GM12878 (cell line): ENCODE data around the gene TRIM67. TPM values are rescaled to one million over a fixed set of nuclear protein-coding genes. Genes with fewer than 3 reads are reported as not detected.

Experiments used
- ATAC-seq: fragments of 200-7000 bp; cut with Tn5 transposase; 3 replicates; pipeline ENCODE4 v1.9.1; 2020; ENCODE audit warnings: mild to moderate bottlenecking, moderate library complexity
- BruUV-seq: library from RNA; stranded (reverse); fragments of 400-500 nt; replicated peaks from 2 replicates; lab custom pipeline; 2021; lab: Mats Ljungman, UMichigan
- CTCF ChIA-PET: fragments of 300-600 bp; sonication (Branson Sonifier 250); formaldehyde crosslinking; extraction: SDS; loops from one replicate; lab custom pipeline; 2021; ENCODE audit warnings: inconsistent platforms; lab: Yijun Ruan, JAX
- POLR2A ChIA-PET: fragments of 350-600 bp; formaldehyde crosslinking; extraction: SDS; loops from one replicate; lab custom pipeline; 2021; ENCODE audit warnings: inconsistent platforms; lab: Charles Lee
- RAD21 ChIA-PET: fragments of 300-600 bp; sonication (Branson Sonifier 250); formaldehyde crosslinking; loops from one replicate; lab custom pipeline; 2023; ENCODE audit warnings: antibody characterized with exemption; ENCODE audit not compliant: unreplicated experiment; lab: Charles Lee
- SMC1A ChIA-PET: fragments of 300-600 bp; sonication (Branson Sonifier 250); formaldehyde crosslinking; loops from one replicate; lab custom pipeline; 2023; ENCODE audit not compliant: unreplicated experiment, uncharacterized antibody; lab: Charles Lee
- DNase-seq: peaks from one replicate; pipeline ENCODE4 v3.0.0-alpha.2; 2011; ENCODE audit warnings: low read depth, low spot score
- FAIRE-seq: peaks from 3 replicates; lab custom pipeline; 2011; peaks lifted over from hg19 to GRCh38; lab: Jason Lieb, UNC
- H2AFZ ChIP-seq: 2 replicates; pipeline ENCODE4 v1.6.0; 2011; ENCODE audit warnings: low read depth, low read length, control low read depth; ENCODE audit not compliant: control insufficient read depth
- H3K27ac ChIP-seq: 2 replicates; pipeline ENCODE4 v1.5.1; 2011; ENCODE audit warnings: control low read depth; ENCODE audit not compliant: control insufficient read depth, insufficient read depth
- H3K27me3 ChIP-seq, 2 experiments: replicated peaks in 1 of 2; 2 replicates each; pipeline versions ENCODE4 v1.6.0 to v1.6.1; 2011; ENCODE audit warnings: low read length in 1 of 2; ENCODE audit not compliant: control insufficient read depth in 2 of 2, insufficient read depth in 2 of 2
- H3K36me3 ChIP-seq, 2 experiments: 2 replicates each; pipeline ENCODE4 v1.5.1; 2011; ENCODE audit warnings: low read length in 1 of 2; ENCODE audit not compliant: control insufficient read depth in 2 of 2, insufficient read depth in 2 of 2
- H3K4me1 ChIP-seq: 2 replicates; pipeline ENCODE4 v1.6.1; 2011; ENCODE audit warnings: mild to moderate bottlenecking, low read length, moderate library complexity, mixed read lengths; ENCODE audit not compliant: control insufficient read depth, insufficient read depth
- H3K4me2 ChIP-seq: 2 replicates; pipeline ENCODE4 v1.6.0; 2011; ENCODE audit warnings: control low read depth; ENCODE audit not compliant: control insufficient read depth, insufficient read depth
- H3K4me3 ChIP-seq: fragments of 200-600 bp; sonication (generic); 2 replicates; pipeline ENCODE4 v1.5.1; 2016
- H3K79me2 ChIP-seq: 2 replicates; pipeline ENCODE4 v1.6.0; 2011; ENCODE audit warnings: low read length; ENCODE audit not compliant: control insufficient read depth, insufficient read depth
- H3K9ac ChIP-seq: 2 replicates; pipeline ENCODE4 v1.8.0; 2011; ENCODE audit warnings: low read length, control low read depth, mixed read lengths; ENCODE audit not compliant: control insufficient read depth, insufficient read depth
- H3K9me3 ChIP-seq: replicated peaks from 3 replicates; pipeline ENCODE4 v1.5.1; 2011; ENCODE audit warnings: mild to moderate bottlenecking, low read length; ENCODE audit not compliant: control insufficient read depth, insufficient read depth
- H4K20me1 ChIP-seq: 2 replicates; pipeline ENCODE4 v1.6.0; 2011; ENCODE audit not compliant: control insufficient read depth, insufficient read depth
- BHLHE40 ChIP-seq, 2 experiments: fragments of 450-650 bp in 1 of 2; IDR thresholded peaks; 2 replicates each; pipeline ENCODE4 v1.6.1; 2011 to 2017; ENCODE audit warnings: low read depth in 2 of 2, borderline replicate concordance in 1 of 2, improper control_type of control experiment in 1 of 2, low read length in 1 of 2, mild to moderate bottlenecking in 1 of 2
- KDM1A ChIP-seq: fragments of 200-600 bp; sonication (generic); IDR thresholded peaks from 2 replicates; pipeline ENCODE4 v1.6.1; 2016; ENCODE audit warnings: borderline replicate concordance
- LARP7 ChIP-seq: fragments of 450-650 bp; IDR thresholded peaks from 2 replicates; pipeline ENCODE4 v1.6.1; 2017; ENCODE audit warnings: mild to moderate bottlenecking
- WGBS: methylation state at CpG from one replicate; pipeline ENCODE4 v1.1.6; 2016; ENCODE audit warnings: low lambda C conversion rate; ENCODE audit not compliant: insufficient replicate concordance, insufficient coverage; ENCODE audit errors: missing lambda C conversion rate; 5-methylcytosine and 5-hydroxymethylcytosine counted together
- in situ Hi-C: fragments of 300-500 bp; cut with MboI; formaldehyde crosslinking; loops from 9 replicates; pipeline ENCODE4 v1.14.3; 2018; ENCODE audit warnings: mixed read lengths
- intact Hi-C: fragments of 100-400 bp; cut with micrococcal nuclease; formaldehyde crosslinking; loops from one replicate; pipeline ENCODE4 v1.14.2; 2022; ENCODE audit not compliant: unreplicated experiment
- polyA plus RNA-seq, 11 experiments: library from polyadenylated mRNA; depleted of rRNA in 4 of 11; unstranded in 6 of 11; stranded (reverse) in 5 of 11; fragments of >200 nt; fragmentation: Nextera tagmentation in 4 of 11; fragmentation: Illumina TruSeq in 1 of 11; extraction: Ambion mirVana in 4 of 11; extraction: Trizol in 1 of 11; gene quantifications; 1 replicate in 1 of 11; 2 replicates in 10 of 11; pipeline versions ENCODE4 v1.2.1 to v1.2.3, GENCODE V29; 2011 to 2016; ENCODE audit warnings: inconsistent platforms in 2 of 11, missing spikeins in 2 of 11, low read depth in 1 of 11
- total RNA-seq, 4 experiments: library from RNA; depleted of rRNA in 3 of 4; stranded (reverse); fragments of >200 nt in 3 of 4; fragmentation: Illumina TruSeq in 1 of 4; extraction: Trizol in 1 of 4; gene quantifications; 2 replicates each; pipeline versions ENCODE4 v1.2.1 to v1.2.3, GENCODE V29; 2013 to 2021
- TF ChIP-seq, protein P1 (sequence below): IDR thresholded peaks from 2 replicates; pipeline ENCODE4 v1.6.1; 2011; ENCODE audit warnings: mild to moderate bottlenecking, low read depth, low read length, moderate library complexity; ENCODE audit not compliant: insufficient replicate concordance

Gene TRIM67
- total and polyA plus RNA-seq, 10 of the 15 experiments (the other 5 are each of a cell fraction or from before 2014, with no cell fraction given): under 0.01 to 0.01 TPM; not detected in 8

DNA sequence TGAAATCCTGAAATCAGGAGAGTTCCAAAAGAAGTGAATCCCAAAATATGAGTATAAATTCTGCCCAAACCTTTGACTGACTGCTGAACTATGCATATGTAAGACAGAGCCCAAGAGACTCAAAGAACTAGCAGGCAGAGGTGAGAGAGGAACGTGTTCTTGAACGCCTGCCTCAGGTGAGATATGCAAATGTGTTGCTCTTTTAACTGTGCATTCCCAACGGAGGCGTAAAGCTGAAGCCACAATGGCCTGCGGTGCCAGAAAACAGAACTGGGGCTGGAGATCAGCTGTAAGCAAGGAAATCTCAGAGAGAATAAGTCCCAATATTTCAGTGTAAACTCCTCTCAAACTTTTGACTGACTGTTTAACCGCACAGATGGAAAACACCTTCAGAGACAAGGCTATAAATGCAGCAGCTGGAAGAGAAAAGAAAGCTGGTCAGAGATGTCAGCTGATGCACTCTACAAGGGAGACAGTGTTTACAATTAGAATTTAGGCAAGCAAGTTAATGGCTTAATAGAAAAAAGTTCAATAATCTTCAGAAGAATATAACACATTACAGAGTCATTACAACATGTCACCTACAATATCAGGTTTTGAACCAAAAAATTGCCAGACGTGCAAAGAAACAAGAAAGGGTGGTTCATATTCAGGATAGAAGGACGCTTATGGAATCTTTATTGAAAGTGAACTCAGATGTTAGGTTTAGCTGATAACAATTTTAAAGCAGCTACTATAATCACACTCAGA is 43.0 kb upstream of the TRIM67 start (continued):
- TF ChIP-seq BHLHE40 (IDR thresholded peaks at IDR 0.05; ENCODE audit: borderline replicate concordance in 1 of 2, low read depth in 2 of 2, low read length in 1 of 2) (no peak), LARP7 (no peak)
- TF ChIP-seq, all 136 proteins: peak for 0

DNA sequence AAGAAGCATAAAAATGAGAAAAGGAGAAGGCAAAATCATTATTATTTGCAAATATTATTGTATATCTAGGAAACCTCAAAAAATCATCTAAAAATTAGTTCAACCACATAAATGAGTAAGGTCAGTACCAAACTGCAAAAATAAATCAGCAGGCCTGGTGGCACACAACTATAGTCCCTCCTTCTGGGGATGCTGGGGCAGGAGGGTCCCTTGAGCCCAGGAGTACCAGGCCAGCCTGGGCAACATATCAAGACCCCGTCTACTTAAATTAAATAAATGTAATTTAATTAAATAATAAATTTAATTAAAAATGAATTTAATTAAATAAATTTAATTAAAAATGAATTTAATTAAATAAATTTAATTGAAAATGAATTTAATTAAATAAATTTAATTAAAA is 40.3 kb upstream of the TRIM67 start:
- 4% methylated on average over 1 of the region's 1 CpG for WGBS
- Histone ChIP-seq H3K79me2 (no peaks in the 10 kb centered on the region), H3K4me3 (no peak overlapping the region), H3K9me3 (no peaks in the 10 kb centered on the region; the same call in 2 of the 3 replicates), H3K27ac (no peak overlapping the region), H3K36me3 (no peaks in the 10 kb centered on the region), H3K9ac (no peak overlapping the region), H3K4me2 (no peak overlapping the region), H4K20me1 (no peaks in the 10 kb centered on the region)
- no TSS peak for BruUV-seq
- POLR2A ChIA-PET: interaction anchor here (0.5 kb wide), 1 partner anchor 1843 kb away, joined by 3 read pairs; no protein-coding TSS in a partner anchor
- in situ Hi-C loops (no loop called here), intact Hi-C loops (no loop called here)
- DNase-seq (no peak), ATAC-seq (no peak), FAIRE-seq (no peak)
- TF ChIP-seq, protein P1, sequence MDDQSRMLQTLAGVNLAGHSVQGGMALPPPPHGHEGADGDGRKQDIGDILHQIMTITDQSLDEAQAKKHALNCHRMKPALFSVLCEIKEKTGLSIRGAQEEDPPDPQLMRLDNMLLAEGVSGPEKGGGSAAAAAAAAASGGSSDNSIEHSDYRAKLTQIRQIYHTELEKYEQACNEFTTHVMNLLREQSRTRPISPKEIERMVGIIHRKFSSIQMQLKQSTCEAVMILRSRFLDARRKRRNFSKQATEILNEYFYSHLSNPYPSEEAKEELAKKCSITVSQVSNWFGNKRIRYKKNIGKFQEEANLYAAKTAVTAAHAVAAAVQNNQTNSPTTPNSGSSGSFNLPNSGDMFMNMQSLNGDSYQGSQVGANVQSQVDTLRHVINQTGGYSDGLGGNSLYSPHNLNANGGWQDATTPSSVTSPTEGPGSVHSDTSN: no peak
- no peak for TF ChIP-seq KDM1A
- TF ChIP-seq, all 136 proteins: peak for 0
- RAD21 ChIA-PET: no interaction called here
- Histone ChIP-seq H3K27me3 (peaks cover 0 to 2% of the 10 kb centered on the region in 2 experiments; a peak in 2 of 4 replicates), H2AFZ (no peak overlapping the region), H3K4me1 (no peaks in the 10 kb centered on the region)
- CTCF ChIA-PET: no interaction called here
- SMC1A ChIA-PET: interaction anchor here (0.6 kb wide), 1 partner anchor 69 kb away, joined by 3 read pairs; no protein-coding TSS in a partner anchor
